Measurements from ENCODE around the gene RPS6KL1. TPM values are rescaled to one million over a fixed set of nuclear protein-coding genes. Genes with fewer than 3 reads are reported as not detected.

Gene RPS6KL1
- total RNA-seq, result 0.26 and 0.58 TPM in 2 replicates

GRCh38 chr14:74922752-74923401 lies at the start of gene RPS6KL1:
RPS6KL1 (minus strand) TSS chr14:74923260; CDS start chr14:74921541, 1,719 bp downstream.

GRCh38 chr14:74955229-74956026 lies 32.4 kb upstream of the RPS6KL1 start, which contains the start of gene PGF:
PGF (minus strand) TSS chr14:74955597; CDS start chr14:74955242, 355 bp downstream.

GRCh38 chr14:74881431-74882102 lies 41.5 kb downstream of the RPS6KL1 start, which contains the start of gene DLST:
DLST (plus strand) TSS chr14:74881916; CDS start chr14:74881954, 38 bp downstream.

GRCh38 chr14:74875941-74876913 lies 46.8 kb downstream of the RPS6KL1 start, which contains the start of gene PROX2:
PROX2 (minus strand) TSS chr14:74876145; CDS start chr14:74863834, 12,311 bp downstream.

Other genes starting within 250 kb of the RPS6KL1 start
- 14.0 and 23.1 TPM in 2 replicates for gene AREL1, start 210.2 kb downstream of the RPS6KL1 start, total RNA-seq
- gene FCF1, start 210.1 kb downstream of the RPS6KL1 start, total RNA-seq, result 23.5 and 29.7 TPM in 2 replicates
- 15.9 and 17.2 TPM in 2 replicates for gene YLPM1, start 159.9 kb downstream of the RPS6KL1 start, total RNA-seq
- gene PROX2, start 47.1 kb downstream of the RPS6KL1 start, total RNA-seq, result not detected in 2 replicates
- 44.8 and 46.9 TPM in 2 replicates for gene DLST, start 41.3 kb downstream of the RPS6KL1 start, total RNA-seq
- gene PGF, start 32.3 kb upstream of the RPS6KL1 start, total RNA-seq, result 1.2 and 10.8 TPM in 2 replicates
- 17.8 and 20.0 TPM in 2 replicates for gene EIF2B2, start 79.7 kb upstream of the RPS6KL1 start, total RNA-seq
- gene MLH3, start 128.2 kb upstream of the RPS6KL1 start, total RNA-seq, result 12.4 and 13.2 TPM in 2 replicates
- gene ACYP1, start 140.8 kb upstream of the RPS6KL1 start, total RNA-seq, result 8.4 and 10.2 TPM in 2 replicates
- 2.5 TPM in 1 of 2 replicates, not detected in the other for gene ZC2HC1C, start 146.4 kb upstream of the RPS6KL1 start, total RNA-seq
- 23.7 and 27.8 TPM in 2 replicates for gene NEK9, start 203.8 kb upstream of the RPS6KL1 start, total RNA-seq

Measured in pericardium fibroblast (primary cell).